Activated naive CD8-positive, alpha-beta T cell (primary cell): ENCODE results near the gene THRSP.
"Not testable (repeated sequence)": the region's sequence is repeated elsewhere in the genome, so short reads cannot be mapped to it uniquely, and the experiment has no call there.

Experiments used
- H3K27ac Mint-ChIP-seq: one replicate; pipeline ENCODE4 v1.8.0; 2021; ENCODE audit warnings: mixed read lengths
- H3K27me3 Mint-ChIP-seq: one replicate; pipeline ENCODE4 v1.8.0; 2021; ENCODE audit warnings: mixed read lengths
- H3K36me3 Mint-ChIP-seq: one replicate; pipeline ENCODE4 v1.8.0; 2021; ENCODE audit warnings: mixed read lengths
- H3K4me1 Mint-ChIP-seq: one replicate; pipeline ENCODE4 v1.8.0; 2021; ENCODE audit warnings: low read depth, mixed read lengths
- H3K4me3 Mint-ChIP-seq: one replicate; pipeline ENCODE4 v1.8.0; 2021; ENCODE audit warnings: mild to moderate bottlenecking, mixed read lengths
- H3K9me3 Mint-ChIP-seq: one replicate; pipeline ENCODE4 v1.8.0; 2021; ENCODE audit warnings: low read depth, mixed read lengths

THRSP gene

DNA sequence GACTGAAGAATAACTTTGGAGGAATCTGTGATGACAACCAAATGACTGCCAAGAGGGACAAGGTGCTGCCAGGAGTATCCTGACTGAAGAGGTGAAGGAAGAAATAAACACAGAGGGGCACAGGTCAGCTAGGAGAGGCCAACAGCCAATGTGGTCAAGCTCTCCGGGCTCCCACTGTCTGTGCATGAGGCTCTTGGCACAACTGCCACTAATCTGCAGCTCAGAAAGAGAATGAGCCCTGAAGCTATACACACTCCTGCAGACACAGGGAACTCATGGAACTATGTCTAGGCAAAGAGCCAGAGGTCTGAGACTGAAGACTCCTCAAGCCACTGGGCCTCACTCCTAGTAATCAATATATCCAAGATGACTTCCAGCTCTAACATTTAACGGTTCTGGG, 7.0 kb downstream of the THRSP start:
- Mint-ChIP-seq H3K27ac (no peak overlapping the region), H3K9me3 (no peaks in the 10 kb centered on the region)

DNA sequence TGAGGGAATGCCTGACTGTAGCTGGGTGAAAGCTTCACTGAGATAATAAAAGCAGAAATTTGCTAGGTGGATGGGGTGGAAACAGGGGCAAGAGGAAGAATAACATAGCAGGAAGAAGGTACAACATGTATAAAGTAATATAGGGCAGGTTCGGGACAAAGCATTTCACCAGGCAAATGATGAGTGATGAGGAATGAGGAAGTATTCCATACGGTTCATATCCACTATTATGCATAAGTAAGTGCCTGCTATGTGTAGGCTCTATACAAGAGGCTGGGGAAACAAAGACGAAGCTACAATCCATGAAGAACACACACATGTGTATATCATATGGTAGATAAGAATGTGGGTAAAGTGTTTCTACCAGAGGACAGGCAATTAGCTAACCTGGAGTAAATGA, 8.1 kb downstream of the THRSP start:
- no peaks in the 10 kb centered on the region for H3K9me3 Mint-ChIP-seq
- no peak overlapping the region for H3K4me3 Mint-ChIP-seq
- H3K27ac Mint-ChIP-seq: no peak overlapping the region
- H3K36me3 Mint-ChIP-seq: peaks cover 13% of the 10 kb centered on the region
- peaks cover 28% of the 10 kb centered on the region for H3K4me1 Mint-ChIP-seq
- H3K27me3 Mint-ChIP-seq: no peaks in the 10 kb centered on the region

More for the DNA sequence above, 7.0 kb downstream of the THRSP start:
- Mint-ChIP-seq H3K4me3 (no peak overlapping the region), H3K4me1 (peaks cover 17% of the 10 kb centered on the region), H3K27me3 (no peaks in the 10 kb centered on the region), H3K36me3 (peaks cover 13% of the 10 kb centered on the region)

DNA sequence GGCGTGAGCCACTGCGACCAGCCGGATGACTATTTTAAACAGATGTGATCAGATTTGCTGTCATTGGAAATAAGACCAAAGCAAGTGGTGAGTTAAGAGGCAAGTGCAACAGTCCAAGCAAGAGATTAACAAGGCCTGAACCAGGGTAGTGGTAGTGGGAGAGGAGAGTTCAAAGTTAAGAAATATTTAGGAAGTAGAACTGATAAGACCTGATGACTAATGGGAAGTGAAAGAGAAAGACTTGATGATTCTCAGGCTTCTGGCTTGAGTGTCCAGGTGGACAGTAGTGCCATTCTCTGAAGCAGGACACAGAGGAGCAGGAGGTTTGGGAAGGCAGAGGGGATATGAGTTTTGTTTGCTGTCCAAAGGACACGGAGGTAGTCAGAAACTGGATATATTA, 8.8 kb downstream of the THRSP start:
- Mint-ChIP-seq H3K36me3 (peaks cover 11% of the 10 kb centered on the region), H3K27ac (peak overlapping the region; percentile 30), H3K27me3 (no peaks in the 10 kb centered on the region), H3K4me1 (peaks cover 33% of the 10 kb centered on the region), H3K9me3 (no peaks in the 10 kb centered on the region), H3K4me3 (no peak overlapping the region)

DNA sequence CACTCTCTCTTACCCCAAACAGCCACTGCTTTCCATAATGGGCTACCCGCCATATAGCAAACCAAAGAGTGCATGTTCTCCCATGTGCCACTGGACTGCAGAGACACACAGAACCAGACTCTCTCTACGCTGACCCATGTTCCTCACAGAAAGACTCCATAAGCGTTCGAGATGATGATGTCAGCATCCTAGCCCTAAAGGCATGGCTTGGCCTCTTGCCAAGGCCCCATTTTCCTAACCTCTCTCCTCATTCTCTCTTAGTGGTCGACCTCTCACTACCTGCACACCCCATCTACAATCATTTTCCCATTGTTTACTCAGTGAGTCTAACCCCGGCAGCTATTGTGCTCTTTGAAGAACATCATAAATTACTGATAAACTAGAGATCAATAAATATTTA, 11.1 kb downstream of the THRSP start:
- Mint-ChIP-seq H3K27ac (peak overlapping the region; percentile 9), H3K4me3 (no peak overlapping the region), H3K27me3 (no peaks in the 10 kb centered on the region), H3K4me1 (peaks cover 49% of the 10 kb centered on the region), H3K36me3 (peaks cover 4% of the 10 kb centered on the region), H3K9me3 (no peaks in the 10 kb centered on the region)

DNA sequence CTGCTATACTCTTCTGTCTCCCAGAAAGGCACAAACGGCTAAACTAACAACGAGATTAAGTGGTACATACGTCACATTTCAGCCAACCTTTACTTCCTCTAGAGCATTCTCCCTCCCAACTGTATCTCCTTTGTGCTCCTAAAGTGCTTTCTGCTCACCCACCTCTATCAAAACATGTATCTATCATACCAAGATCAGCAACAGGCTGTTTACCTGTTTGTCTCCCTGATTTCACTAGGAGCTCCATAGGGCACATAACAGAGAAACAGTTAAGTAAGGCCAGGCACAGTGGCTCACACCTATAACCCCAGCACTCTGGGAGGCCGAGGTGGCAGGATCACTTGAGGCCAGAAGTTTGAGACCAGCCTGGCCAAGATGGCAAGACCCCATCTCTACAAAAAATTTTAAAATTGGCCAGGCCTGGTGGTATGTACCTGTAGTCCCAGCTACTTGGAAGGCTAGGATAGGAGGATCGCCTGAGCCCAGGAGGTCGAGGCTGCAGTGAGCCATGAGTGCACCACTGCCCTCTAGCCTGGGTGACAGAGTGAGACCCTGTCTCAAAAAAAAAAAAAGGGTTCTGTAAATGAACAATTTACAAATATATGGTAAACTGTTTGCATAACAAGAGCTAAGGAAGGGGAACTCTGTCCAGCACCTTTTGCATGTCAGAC, 13.2 kb downstream of the THRSP start:
- peak overlapping the region; percentile 17 for H3K4me3 Mint-ChIP-seq
- H3K27ac Mint-ChIP-seq: peak overlapping the region; percentile 23
- H3K27me3 Mint-ChIP-seq: no peaks in the 10 kb centered on the region
- H3K9me3 Mint-ChIP-seq: no peaks in the 10 kb centered on the region
- peaks cover 4% of the 10 kb centered on the region for H3K36me3 Mint-ChIP-seq
- peaks cover 68% of the 10 kb centered on the region for H3K4me1 Mint-ChIP-seq

DNA sequence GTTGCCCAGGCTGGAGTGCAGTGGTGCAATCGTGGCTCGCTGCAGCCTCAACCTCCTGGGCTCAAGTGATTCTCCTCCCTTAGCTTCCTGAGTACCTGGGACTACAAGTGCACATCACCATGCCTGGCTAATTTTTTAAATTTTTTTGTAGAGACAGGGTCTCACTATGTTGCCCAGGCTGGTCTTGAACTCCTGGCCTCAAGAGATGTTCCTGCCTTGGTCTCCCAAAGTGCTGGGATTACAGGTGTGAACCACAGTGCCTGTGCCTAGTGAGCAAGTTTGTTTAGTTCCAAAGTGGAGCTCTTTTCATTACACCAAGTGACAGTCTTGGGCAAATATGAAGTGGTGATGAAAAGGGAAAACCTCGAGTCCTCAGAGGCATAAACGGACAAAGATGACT, 13.9 kb downstream of the THRSP start:
- H3K27me3 Mint-ChIP-seq, H3K9me3 Mint-ChIP-seq, H3K36me3 Mint-ChIP-seq: not testable (repeated sequence)
- peak overlapping the region; percentile 87 for H3K27ac Mint-ChIP-seq
- H3K4me3 Mint-ChIP-seq: peak overlapping the region; percentile 96
- peaks cover 72% of the 10 kb centered on the region for H3K4me1 Mint-ChIP-seq

DNA sequence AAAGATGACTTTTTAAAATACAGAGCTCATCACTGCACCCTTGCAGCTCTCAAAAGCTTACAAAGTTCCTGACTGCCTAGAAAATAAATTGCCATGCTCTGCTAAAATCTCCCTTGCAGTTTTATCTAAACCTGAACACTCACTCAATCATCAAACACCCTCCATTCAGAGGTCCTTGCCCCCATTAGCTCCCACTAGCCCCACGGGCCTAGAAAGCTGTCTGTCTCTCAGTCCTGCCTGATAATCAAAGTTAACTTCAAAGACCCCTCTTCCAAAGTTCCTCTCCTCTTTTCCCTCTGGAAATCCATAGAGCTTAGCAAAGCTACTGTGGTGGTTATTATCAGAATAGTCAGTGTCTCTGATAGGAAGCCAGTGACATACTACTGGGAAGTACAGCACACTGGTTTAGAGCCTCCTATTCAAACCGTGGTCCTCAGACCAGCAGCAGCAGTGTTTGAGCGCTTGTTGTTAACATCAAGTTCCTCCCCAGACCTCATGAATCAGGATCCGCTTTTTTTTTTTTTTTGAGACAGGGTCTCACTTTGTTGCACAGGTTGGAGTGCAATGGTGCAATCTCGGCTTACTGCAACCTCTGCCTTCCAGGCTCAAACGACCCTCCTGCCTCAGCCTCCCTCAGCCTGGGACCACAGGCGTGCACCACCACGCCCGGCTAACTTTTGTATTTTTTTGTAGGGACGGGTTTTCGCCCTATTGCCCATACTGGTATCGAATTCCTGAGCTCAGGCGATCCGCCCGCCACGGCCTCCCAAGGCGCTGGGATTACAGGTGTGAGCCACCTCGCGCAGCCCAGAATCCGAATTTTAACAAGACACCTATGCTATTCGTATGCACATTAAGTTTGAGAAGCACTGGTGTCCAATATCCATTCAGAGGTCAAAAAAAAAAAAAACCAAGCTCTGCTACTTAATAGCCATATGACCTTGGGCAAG, 14.8 kb downstream of the THRSP start:
- no peaks in the 10 kb centered on the region for H3K27me3 Mint-ChIP-seq
- H3K36me3 Mint-ChIP-seq: no peaks in the 10 kb centered on the region
- H3K4me3 Mint-ChIP-seq: peak overlapping the region; percentile 96
- H3K4me1 Mint-ChIP-seq: peaks cover 70% of the 10 kb centered on the region
- H3K9me3 Mint-ChIP-seq: no peaks in the 10 kb centered on the region
- peak overlapping the region; percentile 93 for H3K27ac Mint-ChIP-seq

DNA sequence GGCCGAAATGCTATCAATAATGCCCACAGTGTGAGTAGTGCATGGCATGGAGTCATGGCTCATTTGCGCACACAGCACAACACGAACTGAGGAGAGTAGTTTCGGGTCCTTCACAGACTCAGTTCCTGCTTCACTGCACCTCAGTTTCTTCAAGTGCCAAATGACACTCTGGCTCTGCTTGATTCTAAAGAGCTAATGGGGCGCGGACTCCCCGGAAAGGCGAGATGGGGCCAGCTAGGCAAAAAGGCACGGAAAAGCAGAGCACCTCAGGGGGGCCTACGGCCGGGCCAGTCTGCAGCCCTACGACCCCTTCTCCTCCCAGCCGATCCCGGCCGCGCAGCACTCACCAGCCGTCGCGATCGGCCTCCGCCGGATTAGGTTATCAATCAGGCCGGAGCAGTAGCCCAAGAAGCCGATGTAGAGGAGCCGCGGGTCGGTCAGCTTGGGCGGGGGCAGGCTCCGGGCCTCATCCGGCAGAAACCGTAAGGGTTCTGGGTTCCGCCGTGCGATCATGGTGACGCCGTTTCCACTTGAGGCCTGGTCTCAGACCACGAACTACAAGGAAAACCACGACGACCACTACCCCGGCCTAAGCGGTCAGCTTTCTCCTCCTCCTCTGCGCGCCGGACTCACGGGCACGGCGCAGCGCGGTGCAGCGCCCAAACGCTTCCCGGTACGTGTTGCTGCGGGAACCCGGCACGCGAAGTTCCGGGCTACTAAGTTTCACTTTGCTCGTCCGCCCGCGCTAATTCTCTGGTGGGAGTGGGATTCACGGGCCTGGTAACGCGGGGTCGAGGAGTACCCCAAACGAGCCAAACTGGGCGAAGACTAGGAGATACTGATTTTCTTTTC, 15.8 kb downstream of the THRSP start, which contains the start of gene NDUFC2:
Gene NDUFC2, minus strand, starts transcription at position 631 of the 852 bp plus-strand sequence. Its CDS starts 118 bp downstream, at position 513.
- Mint-ChIP-seq H3K36me3 (no peaks in the 10 kb centered on the region), H3K4me1 (peaks cover 68% of the 10 kb centered on the region), H3K4me3 (peak within 1 kb of the TSS; percentile 96), H3K27me3 (no peaks in the 10 kb centered on the region), H3K27ac (peak within 1 kb of the TSS; percentile 93), H3K9me3 (no peaks in the 10 kb centered on the region)

DNA sequence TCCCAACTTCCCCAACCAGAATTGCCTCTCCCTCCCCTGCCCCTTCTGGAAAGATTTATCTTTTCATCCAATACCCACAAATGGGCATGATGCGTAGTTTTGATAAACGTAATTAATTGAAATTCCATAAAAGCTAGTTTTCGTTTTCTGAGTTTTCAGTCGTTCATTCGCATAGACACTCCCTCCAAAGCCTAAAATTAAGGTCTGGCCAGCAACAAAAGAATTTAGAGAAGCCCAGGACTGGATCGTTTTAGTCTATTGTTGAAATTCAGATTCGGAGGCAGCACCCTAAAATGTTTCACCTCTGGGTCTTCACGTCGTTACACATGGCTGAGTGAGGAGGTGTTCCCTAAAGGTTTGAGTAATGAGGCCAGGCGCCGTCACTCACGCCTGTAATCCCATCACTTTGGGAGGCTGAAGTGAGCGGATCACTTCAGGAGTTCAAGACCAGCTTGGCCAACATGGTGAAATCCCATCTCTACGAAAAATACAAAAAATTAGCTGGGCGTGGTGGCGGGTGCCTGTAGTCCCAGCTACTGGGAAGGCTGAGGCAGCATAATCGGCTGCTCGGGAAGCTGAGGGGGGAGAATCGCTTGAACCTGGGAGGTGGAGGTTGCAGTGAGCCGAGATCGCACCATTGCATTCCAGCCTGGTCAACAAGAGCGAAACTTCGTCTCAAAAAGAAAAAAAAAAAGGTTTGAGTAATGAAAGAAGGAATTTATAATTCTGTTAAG, 16.6 kb downstream of the THRSP start:
- no peaks in the 10 kb centered on the region for H3K36me3 Mint-ChIP-seq
- no peaks in the 10 kb centered on the region for H3K9me3 Mint-ChIP-seq
- H3K4me1 Mint-ChIP-seq: peaks cover 62% of the 10 kb centered on the region
- H3K27ac Mint-ChIP-seq: peak overlapping the region; percentile 93
- peak overlapping the region; percentile 96 for H3K4me3 Mint-ChIP-seq
- H3K27me3 Mint-ChIP-seq: no peaks in the 10 kb centered on the region

DNA sequence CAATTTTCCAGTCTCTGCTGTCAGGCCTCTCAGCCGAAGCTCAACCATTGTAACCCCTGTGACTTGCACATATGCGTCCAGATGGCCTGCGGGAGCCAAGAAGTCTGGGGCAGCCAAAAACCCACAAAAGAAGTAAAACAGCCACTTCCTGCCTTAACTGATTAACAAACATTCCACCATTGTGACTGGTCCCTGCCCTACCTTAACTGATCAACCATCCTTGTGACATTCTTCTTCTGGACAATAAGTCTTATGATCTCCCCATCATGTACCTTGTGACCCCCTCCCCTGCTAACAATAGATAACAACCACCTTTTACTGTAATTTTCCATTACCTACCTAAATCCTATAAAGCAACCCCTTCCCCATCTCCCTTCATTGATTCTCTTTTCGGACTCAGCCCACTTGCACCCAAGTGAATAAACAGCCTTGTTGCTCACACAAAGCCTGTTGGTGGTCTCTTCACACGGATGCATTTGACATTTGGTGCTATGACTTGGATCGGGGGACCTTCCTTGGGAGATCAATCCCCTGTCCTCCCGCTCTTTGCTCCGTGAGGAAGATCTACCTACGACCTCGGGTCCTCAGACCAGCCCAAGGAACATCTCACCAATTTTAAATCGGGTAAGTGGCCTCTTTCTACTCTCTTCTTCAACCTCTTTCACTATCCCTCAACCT, 17.3 kb downstream of the THRSP start:
- H3K27ac Mint-ChIP-seq: peak overlapping the region; percentile 89
- peak overlapping the region; percentile 96 for H3K4me3 Mint-ChIP-seq
- no peaks in the 10 kb centered on the region for H3K36me3 Mint-ChIP-seq
- no peaks in the 10 kb centered on the region for H3K27me3 Mint-ChIP-seq
- no peaks in the 10 kb centered on the region for H3K9me3 Mint-ChIP-seq
- peaks cover 56% of the 10 kb centered on the region for H3K4me1 Mint-ChIP-seq

DNA sequence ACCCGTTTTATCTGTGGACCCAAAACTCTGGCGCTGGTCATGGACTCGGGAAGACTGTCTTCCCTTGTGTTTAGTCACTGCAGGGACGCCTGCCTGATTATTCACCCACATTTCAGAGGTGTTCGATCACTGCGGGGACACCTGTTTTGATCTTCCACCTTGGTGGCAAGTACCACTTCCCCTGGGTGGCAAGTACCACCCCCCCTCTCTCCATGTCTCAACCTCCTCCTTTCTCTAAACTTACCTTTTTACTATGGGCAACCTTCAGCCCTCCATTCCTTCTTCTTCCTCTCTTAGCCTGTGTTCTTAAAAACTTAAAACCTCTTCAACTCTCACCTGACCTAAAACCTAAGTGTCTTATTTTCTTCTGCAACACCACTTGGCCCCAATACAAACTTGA, 17.9 kb downstream of the THRSP start:
- Mint-ChIP-seq H3K9me3 (no peaks in the 10 kb centered on the region), H3K27ac (peak overlapping the region; percentile 89), H3K4me1 (peaks cover 50% of the 10 kb centered on the region), H3K36me3 (no peaks in the 10 kb centered on the region), H3K4me3 (peak overlapping the region; percentile 96), H3K27me3 (no peaks in the 10 kb centered on the region)

DNA sequence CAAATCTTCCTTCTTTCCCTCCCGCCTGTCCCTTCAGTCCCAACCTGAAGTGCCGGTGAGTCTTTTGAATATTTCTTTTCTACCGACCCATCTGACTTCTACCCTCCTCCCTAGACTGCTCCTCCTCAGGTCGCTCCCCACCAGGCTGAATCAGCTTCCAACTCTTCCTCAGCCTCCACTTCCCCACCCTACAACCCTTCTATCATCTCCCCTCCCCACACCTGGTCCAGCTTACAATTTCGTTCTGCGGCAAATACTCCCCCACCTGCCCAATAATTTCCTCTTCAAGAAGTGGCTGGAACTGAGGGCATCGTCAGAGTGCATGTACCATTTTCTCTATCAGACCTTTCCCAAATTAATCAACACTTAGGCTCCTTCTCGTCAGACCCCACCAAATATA, 18.5 kb downstream of the THRSP start:
- Mint-ChIP-seq H3K27ac (peak overlapping the region; percentile 18), H3K9me3 (no peaks in the 10 kb centered on the region), H3K27me3 (no peaks in the 10 kb centered on the region), H3K36me3 (no peaks in the 10 kb centered on the region), H3K4me1 (peaks cover 46% of the 10 kb centered on the region), H3K4me3 (peak overlapping the region; percentile 96)

DNA sequence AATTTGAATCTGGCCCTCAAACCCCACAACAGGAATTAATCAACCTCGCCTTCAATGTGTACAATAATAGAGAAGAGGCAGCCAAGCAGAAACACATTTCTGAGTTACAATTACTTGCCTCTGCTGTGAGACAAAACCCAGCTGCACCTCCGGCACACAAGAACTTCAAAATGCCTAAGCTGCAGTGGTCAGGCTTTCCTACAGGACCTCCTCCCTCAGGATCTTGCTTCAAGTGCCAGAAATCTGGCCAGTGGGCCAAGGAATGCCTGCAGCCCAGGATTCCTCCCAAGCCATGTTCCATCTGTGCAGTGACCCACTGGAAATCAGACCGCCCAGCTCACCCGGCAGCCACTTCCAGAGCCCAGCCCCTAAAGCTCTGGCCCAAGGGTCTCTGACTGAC, 19.4 kb downstream of the THRSP start:
- Mint-ChIP-seq H3K36me3 (no peaks in the 10 kb centered on the region), H3K27ac (no peak overlapping the region), H3K4me3 (no peak overlapping the region), H3K4me1 (peaks cover 38% of the 10 kb centered on the region), H3K27me3 (no peaks in the 10 kb centered on the region), H3K9me3 (no peaks in the 10 kb centered on the region)

DNA sequence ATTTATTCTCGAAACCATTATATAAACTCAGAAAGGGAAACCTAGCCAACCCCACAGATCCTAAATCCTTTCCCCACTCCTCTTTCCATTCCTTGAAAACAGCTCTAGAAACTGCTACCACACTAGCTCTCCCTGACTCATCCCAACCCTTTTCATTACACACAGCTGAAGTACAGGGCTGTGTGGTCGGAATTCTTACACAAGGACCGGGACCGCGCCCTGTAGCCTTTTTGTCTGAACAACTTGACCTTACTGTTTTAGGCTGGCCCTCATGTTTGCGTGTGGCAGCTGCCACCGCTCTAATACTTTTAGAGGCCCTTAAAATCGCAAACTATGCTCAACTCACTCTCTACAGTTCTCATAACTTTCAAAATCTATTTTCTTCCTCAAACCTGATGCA, 20.8 kb downstream of the THRSP start:
- H3K27me3 Mint-ChIP-seq, H3K27ac Mint-ChIP-seq, H3K4me3 Mint-ChIP-seq, H3K36me3 Mint-ChIP-seq, H3K9me3 Mint-ChIP-seq: not testable (repeated sequence)
- peaks cover 29% of the 10 kb centered on the region for H3K4me1 Mint-ChIP-seq
